Raji (cell line): Measurements from ENCODE around the gene UNC45B.

Experiments used
- POLR2A ChIP-seq: IDR thresholded peaks from 2 replicates; pipeline ENCODE4 v1.6.1; 2011; ENCODE audit warnings: low read depth, low read length, control low read depth; ENCODE audit not compliant: insufficient read depth

Gene UNC45B

GRCh38 chr17:35147375-35147905, at the start of gene UNC45B:
UNC45B (plus strand) TSS chr17:35147817; CDS start chr17:35148264, 447 bp downstream.
- no peak for TF ChIP-seq POLR2A

GRCh38 chr17:35099908-35100307, 47.7 kb upstream of the UNC45B start:
- no peak for TF ChIP-seq POLR2A

GRCh38 chr17:35101036-35101435, 46.6 kb upstream of the UNC45B start:
- no peak for TF ChIP-seq POLR2A

GRCh38 chr17:35101725-35102124, 45.9 kb upstream of the UNC45B start:
- no peak for TF ChIP-seq POLR2A

- no peak for TF ChIP-seq POLR2A
These were observed 44.3 kb upstream of the UNC45B start for GRCh38 chr17:35103271-35103670.

GRCh38 chr17:35104844-35105450, 42.7 kb upstream of the UNC45B start:
- no peak for TF ChIP-seq POLR2A

GRCh38 chr17:35116845-35117244, 30.8 kb upstream of the UNC45B start:
- TF ChIP-seq POLR2A = no peak

- no peak for TF ChIP-seq POLR2A
These were observed 29.6 kb upstream of the UNC45B start for GRCh38 chr17:35117984-35118383.

GRCh38 chr17:35119370-35120165, 28.0 kb upstream of the UNC45B start, which contains the start of gene RAD51D:
RAD51D (minus strand) TSS chr17:35119860; CDS start chr17:35119613, 247 bp downstream.
- TF ChIP-seq POLR2A = peak; percentile 56

GRCh38 chr17:35121315-35121714, 26.3 kb upstream of the UNC45B start, which contains the start of gene FNDC8:
FNDC8 (plus strand) TSS chr17:35121615; CDS start chr17:35121694, 79 bp downstream.
- no peak for TF ChIP-seq POLR2A

- TF ChIP-seq POLR2A = no peak
These were observed 19.7 kb upstream of the UNC45B start for GRCh38 chr17:35127751-35128514.

GRCh38 chr17:35129154-35129972, 18.3 kb upstream of the UNC45B start:
- TF ChIP-seq POLR2A = no peak

GRCh38 chr17:35129973-35130351, 17.7 kb upstream of the UNC45B start:
- no peak for TF ChIP-seq POLR2A

GRCh38 chr17:35130392-35130791, 17.2 kb upstream of the UNC45B start:
- TF ChIP-seq POLR2A = no peak
